Tibial artery (tissue), 4 donors: ENCODE measurements around the gene CLCA1.

Source experiments
- DNase-seq, 2 donors: peaks; one replicate each; pipeline ENCODE4 v3.0.0-alpha.2; 2019
- H3K27ac ChIP-seq, 2 donors: fragments of 200-600 bp; sonication (generic) in 1 of 2; 1 replicate in 1 of 2; 2 replicates in 1 of 2; pipeline ENCODE4 v1.5.1; 2018 to 2019; ENCODE audit warnings: mild to moderate bottlenecking in 1 of 2
- H3K27me3 ChIP-seq, 2 donors: fragments of 200-600 bp; sonication (generic) in 1 of 2; one replicate each; pipeline versions ENCODE4 v1.5.1 to v1.6.0; 2016 to 2019
- H3K36me3 ChIP-seq, 3 donors: fragments of 200-600 bp; sonication (generic) in 2 of 3; one replicate each; pipeline ENCODE4 v1.5.1; 2016 to 2019; ENCODE audit warnings: mild to moderate bottlenecking in 2 of 3
- H3K4me1 ChIP-seq, 4 donors: fragments of 200-600 bp; sonication (generic) in 2 of 4; 1 replicate in 3 of 4; 2 replicates in 1 of 4; pipeline ENCODE4 v1.5.1; 2016 to 2019
- H3K4me3 ChIP-seq, 2 donors: fragments of 200-600 bp; sonication (generic) in 1 of 2; 1 replicate in 1 of 2; 2 replicates in 1 of 2; pipeline ENCODE4 v1.5.1; 2018 to 2019; ENCODE audit warnings: mild to moderate bottlenecking in 2 of 2
- H3K9me3 ChIP-seq, 3 donors: fragments of 200-600 bp; sonication (generic) in 1 of 3; one replicate each; pipeline ENCODE4 v1.5.1; 2016 to 2019
- CTCF ChIP-seq, 2 experiments: fragments of 200-600 bp in 1 of 2; fragments of 450-650 bp in 1 of 2; IDR thresholded peaks; one replicate each; pipeline ENCODE4 v1.5.1; 2017 to 2019; ENCODE audit warnings: antibody characterized with exemption in 2 of 2, mild to moderate bottlenecking in 1 of 2, moderate library complexity in 1 of 2
- intact Hi-C: fragments of 100-400 bp; cut with DNase I; formaldehyde crosslinking; loops from one replicate; pipeline ENCODE4 v1.15.0; 2023; ENCODE audit warnings: low total_unique reads

The CLCA1 gene

GRCh38 chr1:86441581-86441980 lies 27.1 kb upstream of the CLCA1 start:
- TF ChIP-seq CTCF (IDR thresholded peaks at IDR 0.05) = no peak
- Histone ChIP-seq H3K9me3 (no peaks in the 10 kb centered on the region), H3K36me3 (no peaks in the 10 kb centered on the region), H3K27ac (no peak overlapping the region), H3K4me1 (no peaks in the 10 kb centered on the region), H3K4me3 (no peak overlapping the region), H3K27me3 (no peaks in the 10 kb centered on the region)
- DNase-seq = no peak
- intact Hi-C loops = no loop called here

GRCh38 chr1:86441997-86442396 lies 26.7 kb upstream of the CLCA1 start:
- H3K4me1 ChIP-seq = no peaks in the 10 kb centered on the region
- no peak for TF ChIP-seq CTCF (IDR thresholded peaks at IDR 0.05)
- H3K27ac ChIP-seq = no peak overlapping the region
- DNase-seq = no peak
- no peaks in the 10 kb centered on the region for H3K27me3 ChIP-seq
- H3K9me3 ChIP-seq = no peaks in the 10 kb centered on the region
- H3K4me3 ChIP-seq = no peak overlapping the region
- intact Hi-C loops = no loop called here
- H3K36me3 ChIP-seq = no peaks in the 10 kb centered on the region

GRCh38 chr1:86445919-86446318 lies 22.8 kb upstream of the CLCA1 start:
- Histone ChIP-seq H3K27me3 (no peaks in the 10 kb centered on the region), H3K36me3 (no peaks in the 10 kb centered on the region), H3K27ac (no peak overlapping the region), H3K4me3 (no peak overlapping the region), H3K9me3 (no peaks in the 10 kb centered on the region), H3K4me1 (no peaks in the 10 kb centered on the region)
- intact Hi-C loops = no loop called here
- TF ChIP-seq CTCF (IDR thresholded peaks at IDR 0.05) = no peak
- no peak for DNase-seq

- Histone ChIP-seq H3K4me1 (no peaks in the 10 kb centered on the region), H3K36me3 (no peaks in the 10 kb centered on the region), H3K4me3 (no peak overlapping the region), H3K9me3 (no peaks in the 10 kb centered on the region), H3K27me3 (no peaks in the 10 kb centered on the region), H3K27ac (no peak overlapping the region)
- no peak for TF ChIP-seq CTCF (IDR thresholded peaks at IDR 0.05)
- no peak for DNase-seq
- intact Hi-C loops = no loop called here
Measured at GRCh38 chr1:86447198-86447790, 21.4 kb upstream of the CLCA1 start.

- no peak for TF ChIP-seq CTCF (IDR thresholded peaks at IDR 0.05)
- Histone ChIP-seq H3K4me3 (no peak overlapping the region), H3K36me3 (no peaks in the 10 kb centered on the region), H3K9me3 (no peaks in the 10 kb centered on the region), H3K4me1 (no peaks in the 10 kb centered on the region), H3K27ac (no peak overlapping the region), H3K27me3 (no peaks in the 10 kb centered on the region)
- DNase-seq = no peak
- intact Hi-C loops = no loop called here
Measured at GRCh38 chr1:86448670-86449069, 20.1 kb upstream of the CLCA1 start.

- Histone ChIP-seq H3K4me1 (no peaks in the 10 kb centered on the region), H3K36me3 (no peaks in the 10 kb centered on the region), H3K4me3 (no peak overlapping the region), H3K27me3 (no peaks in the 10 kb centered on the region), H3K9me3 (no peaks in the 10 kb centered on the region), H3K27ac (no peak overlapping the region)
- no peak for TF ChIP-seq CTCF (IDR thresholded peaks at IDR 0.05)
- DNase-seq = no peak
- intact Hi-C loops = no loop called here
Measured at GRCh38 chr1:86449103-86449502, 19.6 kb upstream of the CLCA1 start.
